ENCODE data around the gene ZNF785. TPM values are rescaled to one million over a fixed set of nuclear protein-coding genes. Genes with fewer than 3 reads are reported as not detected.

ZNF785 gene
- total and polyA plus RNA-seq, 2 donors (not counting 1 experiment from before 2014, with no cell fraction given), result 12.2 to 39.7 TPM

DNA sequence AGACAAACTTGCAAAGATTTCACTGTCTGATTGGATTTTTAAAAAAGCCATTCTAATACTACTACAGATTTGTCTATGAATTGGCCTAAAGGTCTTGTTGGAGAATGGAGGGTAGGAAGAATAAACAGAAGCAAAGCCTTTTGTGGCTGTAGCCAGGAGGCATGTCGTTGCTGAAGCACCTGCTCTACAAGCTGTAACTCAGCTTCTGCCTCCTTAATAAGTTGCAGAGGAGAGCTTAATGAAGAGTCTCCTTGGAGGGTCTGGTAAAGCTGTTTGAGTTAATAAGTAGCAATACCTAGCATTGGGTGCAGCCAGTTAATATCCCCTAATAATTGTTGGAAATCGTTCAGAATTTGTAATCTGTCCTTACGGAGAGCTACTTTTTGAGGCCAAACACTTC lies 34.7 kb upstream of the ZNF785 start:
- Histone ChIP-seq H3K4me3 (ENCODE audit: control extremely low read depth in 1 of 5, extremely low read depth in 1 of 5, insufficient read depth in 1 of 5, low read depth in 2 of 5, low read length in 4 of 5) (no peak overlapping the region), H3K79me2 (ENCODE audit: control insufficient read depth, insufficient read depth, low read length) (no peaks in the 10 kb centered on the region), H3K27ac (ENCODE audit: low read length in 2 of 2) (no peak overlapping the region), H3K9me3 (ENCODE audit: control extremely low read depth in 1 of 3, control insufficient read depth in 2 of 3, insufficient read depth in 1 of 3, low read length in 2 of 3) (peaks cover 0 to 3% (median 0%) of the 10 kb centered on the region in 3 donors), H2AFZ (ENCODE audit: insufficient read depth, low read depth, low read length, poor library complexity, severe bottlenecking) (no peak overlapping the region), H3K9ac (ENCODE audit: low read length) (no peak overlapping the region), H4K20me1 (ENCODE audit: control insufficient read depth, insufficient read depth, low read length, poor library complexity, severe bottlenecking) (no peaks in the 10 kb centered on the region), H3K27me3 (replicated peaks in 1 of 4; ENCODE audit: control extremely low read depth in 1 of 4, control insufficient read depth in 3 of 4, insufficient read depth in 4 of 4, low read length in 3 of 4) (no peaks in the 10 kb centered on the region), H3K36me3 (replicated peaks in 1 of 2; ENCODE audit: control extremely low read depth in 1 of 2, control insufficient read depth in 1 of 2, extremely low read depth in 1 of 2, insufficient read depth in 2 of 2, low read length in 1 of 2) (no peaks in the 10 kb centered on the region), H3K4me2 (replicated peaks; ENCODE audit: low read depth, low read length, poor library complexity, severe bottlenecking) (no peak overlapping the region), H3K4me1 (ENCODE audit: control insufficient read depth in 2 of 2, insufficient read depth in 2 of 2, low read length in 2 of 2) (no peaks in the 10 kb centered on the region)
- DNase-seq (no peak), ATAC-seq (ENCODE audit: low read depth) (no peak)
- TF ChIP-seq, protein P1, sequence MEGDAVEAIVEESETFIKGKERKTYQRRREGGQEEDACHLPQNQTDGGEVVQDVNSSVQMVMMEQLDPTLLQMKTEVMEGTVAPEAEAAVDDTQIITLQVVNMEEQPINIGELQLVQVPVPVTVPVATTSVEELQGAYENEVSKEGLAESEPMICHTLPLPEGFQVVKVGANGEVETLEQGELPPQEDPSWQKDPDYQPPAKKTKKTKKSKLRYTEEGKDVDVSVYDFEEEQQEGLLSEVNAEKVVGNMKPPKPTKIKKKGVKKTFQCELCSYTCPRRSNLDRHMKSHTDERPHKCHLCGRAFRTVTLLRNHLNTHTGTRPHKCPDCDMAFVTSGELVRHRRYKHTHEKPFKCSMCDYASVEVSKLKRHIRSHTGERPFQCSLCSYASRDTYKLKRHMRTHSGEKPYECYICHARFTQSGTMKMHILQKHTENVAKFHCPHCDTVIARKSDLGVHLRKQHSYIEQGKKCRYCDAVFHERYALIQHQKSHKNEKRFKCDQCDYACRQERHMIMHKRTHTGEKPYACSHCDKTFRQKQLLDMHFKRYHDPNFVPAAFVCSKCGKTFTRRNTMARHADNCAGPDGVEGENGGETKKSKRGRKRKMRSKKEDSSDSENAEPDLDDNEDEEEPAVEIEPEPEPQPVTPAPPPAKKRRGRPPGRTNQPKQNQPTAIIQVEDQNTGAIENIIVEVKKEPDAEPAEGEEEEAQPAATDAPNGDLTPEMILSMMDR (IDR thresholded peaks at IDR 0.05), result no peak
- no peak for TF ChIP-seq EZH2 (IDR thresholded peaks at IDR 0.05; ENCODE audit: borderline replicate concordance, insufficient read depth, low read depth, low read length, poor library complexity, severe bottlenecking)
- no peak overlapping the region for H3K27ac Mint-ChIP-seq
- H3K9me3 Mint-ChIP-seq (ENCODE audit: insufficient read depth), result no peaks in the 10 kb centered on the region
- WGBS (ENCODE audit: insufficient coverage), result no CpG with 5 or more reads among the region's 3 CpGs
- H3K4me1 Mint-ChIP-seq, result no peaks in the 10 kb centered on the region
- CTCF ChIA-PET, result interaction anchor here (1.0 to 2.3 kb wide), 4 partner anchors 9 to 22 kb away, joined by 3 to 10 read pairs (median 4); partner anchors contain the start of gene ZNF689
- POLR2A ChIA-PET, result no interaction called here
- no peak overlapping the region for H3K4me3 Mint-ChIP-seq
- H3K27me3 Mint-ChIP-seq, result peaks cover 21% of the 10 kb centered on the region
- intact Hi-C loops (cut with micrococcal nuclease), result no loop called here

DNA sequence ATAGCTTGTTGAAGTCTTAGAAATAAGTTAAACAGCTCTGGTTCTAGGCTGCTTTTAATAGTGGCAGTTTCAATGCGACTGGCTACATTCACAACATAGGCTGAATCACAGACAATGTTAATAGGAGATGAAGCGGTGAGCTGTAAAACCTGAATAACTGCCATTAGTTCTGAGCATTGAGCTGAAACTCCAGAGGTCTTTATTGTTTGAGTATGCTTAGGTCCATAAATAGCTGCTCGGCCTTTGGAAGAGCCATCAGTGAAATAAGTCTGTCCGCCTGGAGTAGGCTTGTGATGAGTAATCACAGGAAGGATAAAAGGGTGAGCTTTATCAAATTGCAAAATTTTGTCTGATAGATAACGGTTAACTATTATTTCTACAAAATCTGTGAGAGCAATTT lies 34.1 kb upstream of the ZNF785 start:
- TF ChIP-seq EZH2 (IDR thresholded peaks at IDR 0.05; ENCODE audit: borderline replicate concordance, insufficient read depth, low read depth, low read length, poor library complexity, severe bottlenecking), result no peak
- TF ChIP-seq, protein P1 (IDR thresholded peaks at IDR 0.05), result no peak
- no peak overlapping the region for H2AFZ ChIP-seq (ENCODE audit: insufficient read depth, low read depth, low read length, poor library complexity, severe bottlenecking)
- no peaks in the 10 kb centered on the region for H3K4me1 ChIP-seq (ENCODE audit: control insufficient read depth in 2 of 2, insufficient read depth in 2 of 2, low read length in 2 of 2)
- H4K20me1 ChIP-seq (ENCODE audit: control insufficient read depth, insufficient read depth, low read length, poor library complexity, severe bottlenecking), result no peaks in the 10 kb centered on the region
- H3K9me3 ChIP-seq (ENCODE audit: control extremely low read depth in 1 of 3, control insufficient read depth in 2 of 3, insufficient read depth in 1 of 3, low read length in 2 of 3), result peaks cover 0 to 3% (median 0%) of the 10 kb centered on the region in 3 donors
- 79% methylated on average over 4 of the region's 5 CpGs for WGBS (ENCODE audit: insufficient coverage)
- no peaks in the 10 kb centered on the region for H3K36me3 ChIP-seq (replicated peaks in 1 of 2; ENCODE audit: control extremely low read depth in 1 of 2, control insufficient read depth in 1 of 2, extremely low read depth in 1 of 2, insufficient read depth in 2 of 2, low read length in 1 of 2)
- no peak overlapping the region for H3K9ac ChIP-seq (ENCODE audit: low read length)
- H3K9me3 Mint-ChIP-seq (ENCODE audit: insufficient read depth), result no peaks in the 10 kb centered on the region
- no peak overlapping the region for H3K4me2 ChIP-seq (replicated peaks; ENCODE audit: low read depth, low read length, poor library complexity, severe bottlenecking)
- ChIA-PET POLR2A (no interaction called here), CTCF (interaction anchor here (0.8 to 2.3 kb wide), 5 partner anchors 10 to 202 kb away, joined by 3 to 10 read pairs (median 3); partner anchors contain the start of gene DCTPP1)
- no peak for DNase-seq
- H3K27me3 ChIP-seq (replicated peaks in 1 of 4; ENCODE audit: control extremely low read depth in 1 of 4, control insufficient read depth in 3 of 4, insufficient read depth in 4 of 4, low read length in 3 of 4), result no peaks in the 10 kb centered on the region
- no peak overlapping the region for H3K27ac ChIP-seq (ENCODE audit: low read length in 2 of 2)
- intact Hi-C loops (cut with micrococcal nuclease), result no loop called here
- peaks cover 21% of the 10 kb centered on the region for H3K27me3 Mint-ChIP-seq
- no peak overlapping the region for H3K4me3 ChIP-seq (ENCODE audit: control extremely low read depth in 1 of 5, extremely low read depth in 1 of 5, insufficient read depth in 1 of 5, low read depth in 2 of 5, low read length in 4 of 5)
- no peak for ATAC-seq (ENCODE audit: low read depth)
- H3K4me1 Mint-ChIP-seq, result no peaks in the 10 kb centered on the region
- no peaks in the 10 kb centered on the region for H3K79me2 ChIP-seq (ENCODE audit: control insufficient read depth, insufficient read depth, low read length)
- no peak overlapping the region for H3K4me3 Mint-ChIP-seq
- no peak overlapping the region for H3K27ac Mint-ChIP-seq

All from B cell (primary cell).